HuH-7.5 (cell line): ENCODE measurements around the gene SNAP47.
A peak's percentile ranks its signal among the peaks of the same experiment; 100 is the strongest.

Experiments
- DNase-seq: peaks from one replicate; pipeline ENCODE4 v3.0.0; 2011; ENCODE audit warnings: low spot score

SNAP47 gene

GRCh38 chr1:227785805-227786671 is 50.8 kb downstream of the SNAP47 start:
- no peak for DNase-seq

DNA sequence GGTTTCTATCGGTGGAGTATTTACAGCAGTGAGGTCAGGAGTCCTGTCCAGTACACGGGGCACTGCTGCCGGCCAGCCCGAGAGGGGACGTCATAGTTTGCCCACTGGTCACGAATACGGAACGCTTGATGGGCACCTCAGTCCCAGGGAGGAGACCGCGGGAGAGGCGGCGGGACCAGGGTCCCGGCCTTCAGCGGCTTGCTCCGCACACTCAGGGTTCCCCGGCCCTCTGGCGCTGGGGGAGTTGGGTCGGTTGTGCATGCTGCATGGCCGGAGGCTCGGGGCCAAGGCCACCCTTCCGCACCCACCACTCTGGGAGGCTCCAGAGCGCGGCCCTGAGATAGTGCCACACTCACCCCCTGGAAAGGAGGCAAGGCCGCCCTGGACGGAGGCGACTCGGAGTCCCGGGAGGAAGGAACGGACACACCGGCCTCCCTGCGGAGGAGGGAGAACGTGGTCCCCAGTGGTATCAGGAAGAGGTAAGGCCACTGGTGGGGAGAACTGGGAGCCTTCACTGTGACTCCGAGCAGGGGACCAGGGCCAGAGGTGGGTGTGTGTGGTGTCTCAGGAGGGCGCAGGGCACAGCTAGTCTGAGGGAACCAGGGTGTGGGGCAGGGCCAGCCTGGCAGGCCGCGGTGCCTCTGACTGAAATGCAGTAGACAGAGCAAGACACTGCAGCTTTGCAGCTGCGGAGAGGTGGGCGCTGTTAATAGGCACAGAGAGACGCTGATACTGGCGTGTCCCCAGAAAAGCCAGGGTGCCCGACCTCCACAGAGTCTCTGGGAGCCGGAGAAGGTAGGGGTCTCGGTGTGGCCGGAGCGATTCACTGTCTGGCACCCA is 51.7 kb downstream of the SNAP47 start:
- DNase-seq, result no peak

- DNase-seq, result peak; percentile 96
Measured at GRCh38 chr1:227787513-227788270, 52.5 kb downstream of the SNAP47 start.

- peak; percentile 68 for DNase-seq
Measured at GRCh38 chr1:227788271-227789083, 53.2 kb downstream of the SNAP47 start.

DNA sequence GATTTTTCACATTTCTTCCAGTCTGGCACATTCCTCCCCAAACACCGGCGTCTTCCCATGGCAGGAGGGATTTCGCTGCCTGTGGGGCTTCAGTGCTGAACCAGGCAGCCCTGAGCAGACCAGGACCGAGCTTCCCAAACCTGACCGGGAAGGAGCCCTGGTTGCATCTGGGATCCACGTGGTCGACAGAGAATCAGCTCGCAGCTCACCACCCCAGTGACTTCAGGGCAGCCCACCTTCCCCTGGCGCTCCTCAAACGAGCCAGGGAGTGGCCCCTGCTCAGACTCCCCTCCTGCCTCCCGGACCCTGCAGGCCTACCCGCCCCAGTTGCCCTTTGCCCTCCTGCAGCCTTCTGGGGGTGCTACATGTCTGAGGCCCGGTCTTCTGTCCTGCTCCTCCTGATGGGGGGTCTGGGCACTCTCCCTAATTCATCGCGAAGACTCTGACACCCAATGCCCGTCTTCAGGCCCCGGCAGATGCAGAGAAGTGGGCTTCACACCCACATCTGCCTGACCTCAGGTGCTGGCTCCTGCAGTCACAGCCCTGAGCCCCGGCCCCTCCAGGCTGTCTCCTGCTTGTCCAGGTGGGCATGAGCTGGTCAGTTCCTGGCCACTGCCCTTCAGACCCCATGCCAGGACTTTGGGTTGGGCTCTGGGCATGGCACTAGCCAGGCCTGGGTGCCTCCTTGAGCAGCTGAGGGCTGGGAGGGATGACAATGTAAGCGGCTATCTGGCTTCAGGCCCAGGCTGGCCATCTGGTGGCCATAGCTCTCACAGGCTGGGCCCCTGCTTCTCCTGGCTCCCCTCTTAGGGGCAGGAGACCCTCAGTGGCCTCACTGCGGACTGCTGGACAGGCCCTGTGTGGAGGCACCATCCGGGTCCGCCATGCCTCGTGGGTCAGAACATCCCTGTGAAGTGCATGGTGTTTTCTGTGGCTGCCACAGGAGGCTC is 54.1 kb downstream of the SNAP47 start:
- DNase-seq, result no peak

DNA sequence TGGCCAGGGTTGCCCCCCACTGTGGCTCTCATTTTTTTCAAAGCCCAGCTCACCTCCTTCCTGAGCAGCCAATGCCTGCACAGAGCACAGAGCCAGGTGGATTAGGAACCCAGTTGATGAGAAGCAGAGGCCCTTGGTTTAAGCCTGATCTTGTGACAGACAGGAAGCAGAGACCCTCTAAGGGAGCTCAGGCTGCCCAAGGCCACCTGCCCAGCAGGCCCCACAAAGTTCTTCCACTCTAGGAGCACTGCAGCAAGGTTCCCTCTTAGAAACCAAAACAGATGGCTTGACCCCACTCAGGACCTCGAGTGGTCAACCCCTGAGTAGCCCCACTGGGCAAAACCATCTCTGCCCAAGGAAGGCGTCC is 54.8 kb downstream of the SNAP47 start:
- DNase-seq, result no peak

DNA sequence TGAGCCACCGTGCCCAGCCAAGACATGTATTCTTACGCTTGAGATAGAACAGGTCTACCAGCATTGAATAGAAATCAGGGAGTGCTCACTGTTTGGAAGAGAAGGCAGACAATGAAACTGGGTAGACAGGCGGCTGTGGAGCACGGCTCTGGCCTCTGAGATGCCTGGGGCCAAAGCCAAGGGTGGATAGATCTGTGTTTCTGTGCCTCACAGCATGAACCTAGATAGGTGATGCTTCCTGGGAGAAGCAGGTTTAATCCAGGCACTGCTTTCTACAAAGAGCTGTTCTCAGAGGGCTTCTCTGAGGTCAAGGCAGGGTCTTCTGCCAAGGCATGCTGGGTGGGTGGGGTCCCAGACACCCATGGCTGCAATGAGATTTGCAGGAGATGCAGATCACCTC is 55.6 kb downstream of the SNAP47 start:
- no peak for DNase-seq

GRCh38 chr1:227791425-227792143 is 56.3 kb downstream of the SNAP47 start:
- DNase-seq, result no peak

DNA sequence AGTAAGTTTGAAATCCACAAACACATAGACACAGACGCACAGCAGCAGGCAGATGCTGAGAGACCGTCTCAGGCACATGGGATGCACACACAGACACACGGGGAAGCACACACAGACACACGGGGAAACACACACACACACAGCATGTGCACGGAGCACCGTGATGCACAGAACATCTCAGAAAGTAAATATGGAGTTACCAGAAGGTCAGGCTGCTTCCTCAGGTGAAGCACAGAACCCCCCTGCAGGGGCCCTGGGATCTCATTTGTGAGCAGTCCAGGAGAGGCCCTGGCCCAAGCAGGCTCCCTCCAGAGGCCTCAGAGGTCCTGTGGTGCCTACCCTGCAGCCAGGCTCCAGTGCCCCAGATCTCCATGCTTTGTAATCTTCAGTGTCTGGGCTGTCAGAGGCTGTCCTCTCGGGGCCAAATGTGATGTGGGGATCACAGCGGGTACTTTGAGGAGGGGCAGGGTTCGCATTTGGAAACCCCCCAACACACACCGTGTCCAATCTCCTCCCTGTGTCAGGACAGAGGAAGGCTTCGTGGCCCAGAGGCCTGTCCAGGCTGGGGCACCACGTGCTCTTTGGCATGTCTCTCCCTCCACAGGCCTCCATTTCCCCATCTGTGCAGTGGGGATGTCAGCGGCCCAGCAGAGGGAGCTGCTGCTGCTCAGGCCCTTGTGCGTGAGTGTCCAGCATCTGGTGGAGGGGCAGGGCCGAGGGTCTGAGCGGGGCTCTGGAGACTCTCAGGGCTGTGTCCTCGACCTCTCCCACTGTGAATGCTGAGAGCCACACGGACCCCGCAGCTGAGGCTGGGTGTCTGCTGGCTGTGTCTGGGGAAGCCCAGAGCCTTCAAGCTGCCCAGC is 57.2 kb downstream of the SNAP47 start:
- no peak for DNase-seq

DNA sequence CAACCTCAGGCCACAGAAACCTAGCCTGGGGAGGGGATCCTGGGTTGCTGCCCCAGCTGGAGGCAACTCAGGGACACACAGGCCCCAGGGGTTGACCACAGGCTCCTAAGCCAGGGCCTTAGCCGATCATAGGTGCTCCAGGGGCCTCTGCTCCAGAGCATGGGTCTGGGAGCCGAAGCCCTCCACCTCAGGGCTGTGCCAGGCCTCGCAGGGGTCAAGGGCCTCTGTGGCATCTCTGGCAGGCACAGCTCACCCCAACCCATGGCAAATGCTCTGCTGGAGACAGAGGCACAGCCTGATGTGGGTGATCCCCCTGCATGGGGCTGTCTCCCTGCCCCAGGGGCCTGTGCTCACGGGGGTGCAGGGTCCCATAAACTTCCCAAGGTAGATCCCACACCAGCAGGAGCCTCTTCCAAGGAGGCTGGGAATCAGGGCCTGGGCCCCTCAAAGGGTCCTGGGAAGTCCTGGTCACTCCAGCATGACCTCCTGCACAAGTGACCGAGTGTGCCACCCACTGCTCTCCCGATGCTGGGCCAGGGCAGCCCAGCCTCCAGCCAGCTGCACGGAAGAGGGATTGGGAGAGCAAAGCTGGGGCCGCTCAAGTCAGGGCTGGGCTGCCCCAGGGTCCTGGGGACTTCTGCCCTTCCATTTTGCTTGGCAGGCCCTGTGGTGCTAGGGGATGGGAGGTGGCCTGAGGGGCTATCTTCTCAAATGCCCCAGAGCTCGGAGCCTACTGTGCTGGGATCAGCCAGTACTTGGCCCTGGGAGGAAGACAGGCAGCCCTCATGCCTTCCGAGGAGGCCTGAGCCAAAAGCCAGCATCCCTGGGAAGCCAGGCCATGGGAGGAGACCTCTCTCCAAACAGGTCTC is 58.1 kb downstream of the SNAP47 start:
- DNase-seq, result no peak

GRCh38 chr1:227793948-227794816 is 58.9 kb downstream of the SNAP47 start:
- DNase-seq, result no peak

DNA sequence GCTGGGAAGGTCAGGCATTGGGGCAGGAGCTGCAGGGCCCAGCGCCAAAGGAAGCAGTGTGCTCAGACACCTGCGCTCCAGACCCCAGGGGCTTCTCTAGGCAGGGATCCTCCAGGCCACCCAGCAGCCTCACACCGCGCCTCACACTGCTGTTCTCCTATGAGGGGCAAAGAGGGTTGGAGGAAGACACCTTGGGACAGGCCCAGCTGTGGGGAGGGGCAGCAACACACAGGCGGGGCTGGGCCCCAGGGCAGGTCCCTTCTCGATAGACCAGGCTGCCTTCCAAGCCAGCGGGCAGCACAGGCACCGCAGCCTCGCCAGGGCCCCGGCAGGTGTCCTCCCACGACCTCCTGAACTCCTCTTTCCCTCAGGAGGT is 59.6 kb downstream of the SNAP47 start:
- no peak for DNase-seq

GRCh38 chr1:227795732-227796131 is 60.5 kb downstream of the SNAP47 start:
- DNase-seq, result no peak

DNA sequence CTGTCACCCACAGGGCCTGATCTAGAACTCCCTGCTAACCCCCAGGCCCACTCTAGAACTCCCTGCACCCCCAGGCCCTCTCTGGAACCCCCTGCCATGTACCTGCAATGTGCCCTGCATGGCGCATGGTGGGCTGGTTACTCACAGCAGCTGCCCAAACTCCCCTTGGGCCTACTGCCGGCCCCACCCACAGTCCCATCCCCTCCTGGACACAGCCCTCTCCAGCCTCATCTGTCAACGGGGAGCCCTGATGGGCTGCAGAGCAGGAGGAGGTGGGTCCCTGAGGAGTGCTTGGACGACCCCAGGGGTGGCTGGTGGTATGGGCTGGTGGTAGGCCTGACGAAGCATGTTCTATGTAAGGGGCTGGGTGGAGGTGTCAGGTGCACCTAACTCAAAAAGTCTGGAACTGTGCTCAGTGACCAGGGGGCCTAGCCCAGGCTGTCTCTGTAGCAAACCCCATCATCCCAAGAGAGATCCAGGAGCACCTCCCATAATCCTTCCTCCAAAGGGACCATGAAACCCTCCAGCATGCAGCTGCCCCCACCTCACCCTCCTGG is 61.2 kb downstream of the SNAP47 start:
- no peak for DNase-seq

- DNase-seq, result no peak
Measured at GRCh38 chr1:227797144-227797543, 61.9 kb downstream of the SNAP47 start.

DNA sequence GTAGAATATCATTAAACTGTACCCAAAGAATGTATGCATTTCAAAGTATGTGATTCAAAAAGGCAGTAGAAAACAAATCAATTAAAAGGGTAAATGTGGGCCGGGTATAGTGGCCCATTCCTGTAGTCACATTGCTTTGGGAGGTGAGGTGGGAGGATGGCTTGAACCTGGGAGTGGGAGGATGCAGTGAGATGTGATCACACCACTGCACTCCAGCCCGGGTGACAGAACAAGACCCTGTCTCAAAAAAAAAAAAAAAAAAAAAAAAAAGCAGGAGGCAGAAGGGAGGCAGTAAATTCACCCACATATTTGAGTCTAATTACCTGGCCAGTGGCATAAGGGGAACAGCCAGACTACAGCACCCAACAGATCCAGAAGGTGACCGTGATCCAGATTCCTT is 62.4 kb downstream of the SNAP47 start:
- DNase-seq, result no peak
